Stomach smooth muscle (tissue), 2 donors: ENCODE data around the gene NR4A1.

Experiments
- H3K27ac ChIP-seq: one replicate; pipeline ENCODE4 v1.7.0; 2013; ENCODE audit warnings: mild to moderate bottlenecking, low read length, inconsistent platforms
- H3K27me3 ChIP-seq, 2 donors: one replicate each; pipeline ENCODE4 v1.7.0; 2013; ENCODE audit warnings: low read length in 2 of 2; ENCODE audit not compliant: insufficient read depth in 2 of 2, control insufficient read depth in 1 of 2
- H3K36me3 ChIP-seq, 2 donors: one replicate each; pipeline ENCODE4 v1.7.0; 2013; ENCODE audit warnings: low read length in 2 of 2; ENCODE audit not compliant: control insufficient read depth in 2 of 2, insufficient read depth in 2 of 2
- H3K4me1 ChIP-seq: one replicate; pipeline ENCODE4 v1.7.0; 2013; ENCODE audit warnings: low read length; ENCODE audit not compliant: control insufficient read depth, insufficient read depth
- H3K4me3 ChIP-seq, 2 donors: one replicate each; pipeline ENCODE4 v1.7.0; 2013; ENCODE audit warnings: low read length in 2 of 2
- H3K9ac ChIP-seq, 2 donors: one replicate each; pipeline ENCODE4 v1.7.0; 2013; ENCODE audit warnings: low read length in 2 of 2, mild to moderate bottlenecking in 1 of 2
- H3K9me3 ChIP-seq, 2 donors: one replicate each; pipeline ENCODE4 v1.7.0; 2013; ENCODE audit warnings: low read length in 2 of 2; ENCODE audit not compliant: control insufficient read depth in 2 of 2
- donor health status: healthy.
- donor health status: Pancreatic carcinoma.

NR4A1 gene

GRCh38 chr12:52032804-52033445 lies 18.3 kb upstream of the NR4A1 start:
- H3K4me1 ChIP-seq = peaks cover 46% of the 10 kb centered on the region
- peak overlapping the region; percentile 79 to 89 for H3K9ac ChIP-seq
- no peaks in the 10 kb centered on the region for H3K9me3 ChIP-seq
- peak overlapping the region; percentile 57 to 70 for H3K4me3 ChIP-seq
- no peaks in the 10 kb centered on the region for H3K27me3 ChIP-seq
- H3K27ac ChIP-seq = peak overlapping the region; percentile 98
- H3K36me3 ChIP-seq = no peaks in the 10 kb centered on the region

- Histone ChIP-seq H3K27me3 (no peaks in the 10 kb centered on the region), H3K4me3 (peak overlapping the region; percentile 17 to 67), H3K27ac (peak overlapping the region; percentile 98), H3K36me3 (no peaks in the 10 kb centered on the region), H3K4me1 (peaks cover 51% of the 10 kb centered on the region), H3K9ac (peak overlapping the region; percentile 79 to 89), H3K9me3 (no peaks in the 10 kb centered on the region)
Measured at GRCh38 chr12:52033446-52034140, 17.6 kb upstream of the NR4A1 start.

- no peaks in the 10 kb centered on the region for H3K9me3 ChIP-seq
- H3K4me3 ChIP-seq = no peak overlapping the region
- no peaks in the 10 kb centered on the region for H3K27me3 ChIP-seq
- H3K9ac ChIP-seq = no peak overlapping the region
- peaks cover 45% of the 10 kb centered on the region for H3K4me1 ChIP-seq
- no peaks in the 10 kb centered on the region for H3K36me3 ChIP-seq
- no peak overlapping the region for H3K27ac ChIP-seq
Measured at GRCh38 chr12:52035190-52035589, 16.1 kb upstream of the NR4A1 start.

- Histone ChIP-seq H3K27ac (peak overlapping the region; percentile 70), H3K4me1 (peaks cover 45% of the 10 kb centered on the region), H3K4me3 (peak overlapping the region in 1 of 2 donors; percentile 66), H3K9me3 (no peaks in the 10 kb centered on the region), H3K27me3 (no peaks in the 10 kb centered on the region), H3K36me3 (no peaks in the 10 kb centered on the region), H3K9ac (no peak overlapping the region)
Measured at GRCh38 chr12:52035926-52036325, 15.3 kb upstream of the NR4A1 start.

GRCh38 chr12:52036587-52037171 lies 14.6 kb upstream of the NR4A1 start:
- Histone ChIP-seq H3K9ac (peak overlapping the region; percentile 41 to 60), H3K4me3 (peak overlapping the region; percentile 15 to 66), H3K36me3 (no peaks in the 10 kb centered on the region), H3K9me3 (no peaks in the 10 kb centered on the region), H3K27ac (peak overlapping the region; percentile 70), H3K4me1 (peaks cover 52% of the 10 kb centered on the region), H3K27me3 (no peaks in the 10 kb centered on the region)

- H3K27ac ChIP-seq = peak overlapping the region; percentile 67
- H3K9ac ChIP-seq = peak overlapping the region; percentile 55 to 60
- H3K9me3 ChIP-seq = no peaks in the 10 kb centered on the region
- no peaks in the 10 kb centered on the region for H3K36me3 ChIP-seq
- H3K4me1 ChIP-seq = peaks cover 50% of the 10 kb centered on the region
- H3K4me3 ChIP-seq = peak overlapping the region; percentile 47 to 73
- no peaks in the 10 kb centered on the region for H3K27me3 ChIP-seq
Measured at GRCh38 chr12:52037248-52037861, 13.9 kb upstream of the NR4A1 start.

- H3K27me3 ChIP-seq = no peaks in the 10 kb centered on the region
- H3K4me1 ChIP-seq = peaks cover 59% of the 10 kb centered on the region
- no peak overlapping the region for H3K9ac ChIP-seq
- no peaks in the 10 kb centered on the region for H3K9me3 ChIP-seq
- peak overlapping the region; percentile 67 for H3K27ac ChIP-seq
- peak overlapping the region in 1 of 2 donors; percentile 15 for H3K4me3 ChIP-seq
- H3K36me3 ChIP-seq = no peaks in the 10 kb centered on the region
Measured at GRCh38 chr12:52038447-52038846, 12.8 kb upstream of the NR4A1 start.

GRCh38 chr12:52041035-52041434 lies 10.2 kb upstream of the NR4A1 start:
- H3K9ac ChIP-seq = no peak overlapping the region
- no peak overlapping the region for H3K4me3 ChIP-seq
- peaks cover 71% of the 10 kb centered on the region for H3K4me1 ChIP-seq
- no peaks in the 10 kb centered on the region for H3K36me3 ChIP-seq
- no peaks in the 10 kb centered on the region for H3K9me3 ChIP-seq
- H3K27ac ChIP-seq = peak overlapping the region; percentile 95
- no peaks in the 10 kb centered on the region for H3K27me3 ChIP-seq

- peaks cover 65% of the 10 kb centered on the region for H3K4me1 ChIP-seq
- no peaks in the 10 kb centered on the region for H3K27me3 ChIP-seq
- peak overlapping the region; percentile 95 for H3K27ac ChIP-seq
- no peaks in the 10 kb centered on the region for H3K36me3 ChIP-seq
- no peak overlapping the region for H3K4me3 ChIP-seq
- H3K9me3 ChIP-seq = no peaks in the 10 kb centered on the region
- H3K9ac ChIP-seq = no peak overlapping the region
Measured at GRCh38 chr12:52041695-52042123, 9.5 kb upstream of the NR4A1 start.

- H3K27ac ChIP-seq = peak overlapping the region; percentile 95
- H3K4me3 ChIP-seq = peak overlapping the region in 1 of 2 donors; percentile 8
- H3K9ac ChIP-seq = peak overlapping the region in 1 of 2 donors; percentile 36
Measured at GRCh38 chr12:52042706-52043385, 8.4 kb upstream of the NR4A1 start.

More at GRCh38 chr12:52042706-52043385, 8.4 kb upstream of the NR4A1 start:
- Histone ChIP-seq H3K9me3 (no peaks in the 10 kb centered on the region), H3K4me1 (peaks cover 62% of the 10 kb centered on the region), H3K27me3 (no peaks in the 10 kb centered on the region), H3K36me3 (no peaks in the 10 kb centered on the region)
